Neural progenitor cell (in vitro differentiated cells): ENCODE measurements around the gene METRN. TPM values are rescaled to one million over a fixed set of nuclear protein-coding genes. Genes with fewer than 3 reads are reported as not detected.
A peak's percentile ranks its signal among the peaks of the same experiment; 100 is the strongest.

ENCODE experiments used
- DNase-seq: peaks from one replicate; pipeline ENCODE4 v3.0.0-alpha.2; 2016; ENCODE audit warnings: low spot score
- H2AFZ ChIP-seq: fragments of 200-600 bp; sonication (generic); replicated peaks from 2 replicates; pipeline ENCODE4 v1.6.1; 2016; ENCODE audit warnings: antibody characterized with exemption
- H3F3A ChIP-seq: fragments of 200-600 bp; sonication (generic); 2 replicates; pipeline ENCODE4 v1.6.1; 2016; ENCODE audit warnings: antibody characterized with exemption, low read depth
- H3K27ac ChIP-seq: fragments of 200-600 bp; sonication (generic); 2 replicates; pipeline ENCODE4 v1.5.1; 2016; ENCODE audit warnings: mild to moderate bottlenecking
- H3K27me3 ChIP-seq: fragments of 200-600 bp; sonication (generic); 2 replicates; pipeline ENCODE4 v1.6.1; 2016; ENCODE audit warnings: mild to moderate bottlenecking, moderate library complexity
- H3K36me3 ChIP-seq: fragments of 200-600 bp; sonication (generic); 2 replicates; pipeline ENCODE4 v1.5.1; 2016
- H3K4me1 ChIP-seq: fragments of 200-600 bp; sonication (generic); 2 replicates; pipeline ENCODE4 v1.6.1; 2016; ENCODE audit warnings: mixed run types
- H3K4me2 ChIP-seq: fragments of 200-600 bp; sonication (generic); 2 replicates; pipeline ENCODE4 v1.6.1; 2016
- H3K4me3 ChIP-seq: fragments of 200-600 bp; sonication (generic); 2 replicates; pipeline ENCODE4 v1.5.1; 2016
- H3K79me2 ChIP-seq: fragments of 200-600 bp; sonication (generic); 2 replicates; pipeline ENCODE4 v1.6.1; 2016; ENCODE audit warnings: low read depth
- H3K9ac ChIP-seq: fragments of 200-600 bp; sonication (generic); 2 replicates; pipeline ENCODE4 v1.6.1; 2016
- H3K9me3 ChIP-seq: fragments of 200-600 bp; sonication (generic); 2 replicates; pipeline ENCODE4 v1.5.1; 2016; ENCODE audit warnings: low read depth
- H4K20me1 ChIP-seq: fragments of 200-600 bp; sonication (generic); 2 replicates; pipeline ENCODE4 v1.6.1; 2016; ENCODE audit warnings: low read depth
- H3K27ac Mint-ChIP-seq: 3 replicates; pipeline ENCODE4 v1.8.0; 2021; ENCODE audit warnings: mixed read lengths
- H3K27me3 Mint-ChIP-seq: 2 replicates; pipeline ENCODE4 v1.8.0; 2022; ENCODE audit warnings: low read depth, mild to moderate bottlenecking, inconsistent platforms, moderate library complexity, mixed read lengths; ENCODE audit not compliant: insufficient read depth
- H3K36me3 Mint-ChIP-seq: 3 replicates; pipeline ENCODE4 v1.8.0; 2021; ENCODE audit warnings: mixed read lengths
- H3K4me1 Mint-ChIP-seq: 3 replicates; pipeline ENCODE4 v1.8.0; 2021; ENCODE audit warnings: mixed read lengths
- H3K4me3 Mint-ChIP-seq: 3 replicates; pipeline ENCODE4 v1.8.0; 2021; ENCODE audit warnings: mild to moderate bottlenecking, moderate library complexity, mixed read lengths
- H3K9me3 Mint-ChIP-seq: 3 replicates; pipeline ENCODE4 v1.8.0; 2020; ENCODE audit warnings: mixed read lengths
- CTCF ChIP-seq: fragments of 200-600 bp; sonication (generic); IDR thresholded peaks from 2 replicates; pipeline ENCODE4 v1.5.1; 2017; ENCODE audit warnings: antibody characterized with exemption, mild to moderate bottlenecking
- EZH2 ChIP-seq: fragments of 200-600 bp; sonication (generic); IDR thresholded peaks from 2 replicates; pipeline ENCODE4 v1.6.1; 2017; ENCODE audit warnings: antibody characterized with exemption, mild to moderate bottlenecking, moderate library complexity
- EZH2phosphoT487 ChIP-seq: fragments of 200-600 bp; sonication (generic); IDR thresholded peaks from 2 replicates; pipeline ENCODE4 v1.6.1; 2017; ENCODE audit warnings: antibody characterized with exemption
- total RNA-seq: library from RNA; depleted of rRNA; stranded (reverse); fragments of >200 nt; gene quantifications from 2 replicates; pipeline ENCODE4 v1.2.3, GENCODE V29; 2015; ENCODE audit warnings: low replicate concordance

METRN gene
- total RNA-seq, 1 donor from 2014 or later, result 24.3 TPM

GRCh38 chr16:727291-727977 lies 12.5 kb downstream of the METRN start:
- peaks cover 7% of the 10 kb centered on the region for H3K27me3 Mint-ChIP-seq
- no peak overlapping the region for H3K27ac ChIP-seq
- H3K79me2 ChIP-seq, result no peaks in the 10 kb centered on the region
- TF ChIP-seq EZH2phosphoT487 (peak; percentile 39), EZH2 (peak; percentile 72), CTCF (no peak)
- peak overlapping the region; percentile 92 for H3K4me2 ChIP-seq
- H3K36me3 ChIP-seq, result no peaks in the 10 kb centered on the region
- H3K4me1 Mint-ChIP-seq, result no peaks in the 10 kb centered on the region
- no peak overlapping the region for H2AFZ ChIP-seq
- H4K20me1 ChIP-seq, result peaks cover 26% of the 10 kb centered on the region
- H3K9me3 Mint-ChIP-seq, result no peaks in the 10 kb centered on the region
- peak overlapping the region; percentile 43 for H3K4me3 ChIP-seq
- H3K9ac ChIP-seq, result no peak overlapping the region
- H3K27me3 ChIP-seq, result peaks cover 45% of the 10 kb centered on the region
- peak; percentile 50 for DNase-seq
- H3K36me3 Mint-ChIP-seq, result no peaks in the 10 kb centered on the region
- peaks cover 33% of the 10 kb centered on the region for H3F3A ChIP-seq
- peaks cover 8% of the 10 kb centered on the region for H3K4me1 ChIP-seq
- H3K4me3 Mint-ChIP-seq, result peak overlapping the region; percentile 70
- no peaks in the 10 kb centered on the region for H3K9me3 ChIP-seq
- no peak overlapping the region for H3K27ac Mint-ChIP-seq

GRCh38 chr16:728131-728889 lies 13.4 kb downstream of the METRN start:
- Histone ChIP-seq H3K27me3 (peaks cover 45% of the 10 kb centered on the region), H3F3A (peaks cover 33% of the 10 kb centered on the region), H3K4me1 (peaks cover 8% of the 10 kb centered on the region), H3K4me2 (peak overlapping the region; percentile 92), H3K36me3 (no peaks in the 10 kb centered on the region), H3K4me3 (peak overlapping the region; percentile 43), H3K9ac (no peak overlapping the region), H4K20me1 (peaks cover 20% of the 10 kb centered on the region), H3K27ac (no peak overlapping the region), H3K9me3 (no peaks in the 10 kb centered on the region), H3K79me2 (no peaks in the 10 kb centered on the region), H2AFZ (no peak overlapping the region)
- H3K36me3 Mint-ChIP-seq, result no peaks in the 10 kb centered on the region
- peaks cover 7% of the 10 kb centered on the region for H3K27me3 Mint-ChIP-seq
- H3K9me3 Mint-ChIP-seq, result no peaks in the 10 kb centered on the region
- TF ChIP-seq EZH2phosphoT487, result peak; percentile 2
- TF ChIP-seq EZH2, result no peak
- peak; percentile 72 for DNase-seq
- no peaks in the 10 kb centered on the region for H3K4me1 Mint-ChIP-seq
- peak overlapping the region; percentile 38 for H3K4me3 Mint-ChIP-seq
- H3K27ac Mint-ChIP-seq, result no peak overlapping the region

- Histone ChIP-seq H4K20me1 (peaks cover 20% of the 10 kb centered on the region), H3K9me3 (no peaks in the 10 kb centered on the region), H2AFZ (no peak overlapping the region), H3K27ac (no peak overlapping the region), H3K4me2 (peak overlapping the region; percentile 92), H3K79me2 (no peaks in the 10 kb centered on the region), H3K27me3 (peaks cover 45% of the 10 kb centered on the region), H3K36me3 (no peaks in the 10 kb centered on the region), H3K4me3 (peak overlapping the region; percentile 43), H3F3A (peaks cover 33% of the 10 kb centered on the region), H3K4me1 (peaks cover 8% of the 10 kb centered on the region), H3K9ac (no peak overlapping the region)
- no peak for TF ChIP-seq CTCF
- TF ChIP-seq EZH2, result no peak
- no peak for TF ChIP-seq EZH2phosphoT487
- H3K4me1 Mint-ChIP-seq, result no peaks in the 10 kb centered on the region
- DNase-seq, result no peak
- no peaks in the 10 kb centered on the region for H3K36me3 Mint-ChIP-seq
- H3K27me3 Mint-ChIP-seq, result peaks cover 7% of the 10 kb centered on the region
- no peak overlapping the region for H3K27ac Mint-ChIP-seq
- H3K4me3 Mint-ChIP-seq, result peak overlapping the region; percentile 38
- no peaks in the 10 kb centered on the region for H3K9me3 Mint-ChIP-seq
Observed at GRCh38 chr16:728890-729744, 14.2 kb downstream of the METRN start.
